Endometrial microvascular endothelial cells (primary cell): Measurements from ENCODE around the gene DDX46. TPM values are rescaled to one million over a fixed set of nuclear protein-coding genes. Genes with fewer than 3 reads are reported as not detected.
"Not testable (repeated sequence)": the region's sequence is repeated elsewhere in the genome, so short reads cannot be mapped to it uniquely, and the experiment has no call there.

Experiments
- in situ Hi-C: cut with HindIII; loops from 2 replicates; pipeline ENCODE4 v1.10.0; 2017; ENCODE audit warnings: low sequenced_read_pairs, low pct_unique_long_range_greater_than_20kb; ENCODE audit errors: inconsistent ontology term
- total RNA-seq: library from RNA; depleted of rRNA; stranded (reverse); fragments of >200 nt; gene quantifications from one replicate; pipeline ENCODE4 v1.2.3, GENCODE V29; 2015; ENCODE audit errors: inconsistent ontology term

Gene DDX46, protein sequence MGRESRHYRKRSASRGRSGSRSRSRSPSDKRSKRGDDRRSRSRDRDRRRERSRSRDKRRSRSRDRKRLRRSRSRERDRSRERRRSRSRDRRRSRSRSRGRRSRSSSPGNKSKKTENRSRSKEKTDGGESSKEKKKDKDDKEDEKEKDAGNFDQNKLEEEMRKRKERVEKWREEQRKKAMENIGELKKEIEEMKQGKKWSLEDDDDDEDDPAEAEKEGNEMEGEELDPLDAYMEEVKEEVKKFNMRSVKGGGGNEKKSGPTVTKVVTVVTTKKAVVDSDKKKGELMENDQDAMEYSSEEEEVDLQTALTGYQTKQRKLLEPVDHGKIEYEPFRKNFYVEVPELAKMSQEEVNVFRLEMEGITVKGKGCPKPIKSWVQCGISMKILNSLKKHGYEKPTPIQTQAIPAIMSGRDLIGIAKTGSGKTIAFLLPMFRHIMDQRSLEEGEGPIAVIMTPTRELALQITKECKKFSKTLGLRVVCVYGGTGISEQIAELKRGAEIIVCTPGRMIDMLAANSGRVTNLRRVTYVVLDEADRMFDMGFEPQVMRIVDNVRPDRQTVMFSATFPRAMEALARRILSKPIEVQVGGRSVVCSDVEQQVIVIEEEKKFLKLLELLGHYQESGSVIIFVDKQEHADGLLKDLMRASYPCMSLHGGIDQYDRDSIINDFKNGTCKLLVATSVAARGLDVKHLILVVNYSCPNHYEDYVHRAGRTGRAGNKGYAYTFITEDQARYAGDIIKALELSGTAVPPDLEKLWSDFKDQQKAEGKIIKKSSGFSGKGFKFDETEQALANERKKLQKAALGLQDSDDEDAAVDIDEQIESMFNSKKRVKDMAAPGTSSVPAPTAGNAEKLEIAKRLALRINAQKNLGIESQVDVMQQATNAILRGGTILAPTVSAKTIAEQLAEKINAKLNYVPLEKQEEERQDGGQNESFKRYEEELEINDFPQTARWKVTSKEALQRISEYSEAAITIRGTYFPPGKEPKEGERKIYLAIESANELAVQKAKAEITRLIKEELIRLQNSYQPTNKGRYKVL
- total RNA-seq, result 26.3 TPM

DNA sequence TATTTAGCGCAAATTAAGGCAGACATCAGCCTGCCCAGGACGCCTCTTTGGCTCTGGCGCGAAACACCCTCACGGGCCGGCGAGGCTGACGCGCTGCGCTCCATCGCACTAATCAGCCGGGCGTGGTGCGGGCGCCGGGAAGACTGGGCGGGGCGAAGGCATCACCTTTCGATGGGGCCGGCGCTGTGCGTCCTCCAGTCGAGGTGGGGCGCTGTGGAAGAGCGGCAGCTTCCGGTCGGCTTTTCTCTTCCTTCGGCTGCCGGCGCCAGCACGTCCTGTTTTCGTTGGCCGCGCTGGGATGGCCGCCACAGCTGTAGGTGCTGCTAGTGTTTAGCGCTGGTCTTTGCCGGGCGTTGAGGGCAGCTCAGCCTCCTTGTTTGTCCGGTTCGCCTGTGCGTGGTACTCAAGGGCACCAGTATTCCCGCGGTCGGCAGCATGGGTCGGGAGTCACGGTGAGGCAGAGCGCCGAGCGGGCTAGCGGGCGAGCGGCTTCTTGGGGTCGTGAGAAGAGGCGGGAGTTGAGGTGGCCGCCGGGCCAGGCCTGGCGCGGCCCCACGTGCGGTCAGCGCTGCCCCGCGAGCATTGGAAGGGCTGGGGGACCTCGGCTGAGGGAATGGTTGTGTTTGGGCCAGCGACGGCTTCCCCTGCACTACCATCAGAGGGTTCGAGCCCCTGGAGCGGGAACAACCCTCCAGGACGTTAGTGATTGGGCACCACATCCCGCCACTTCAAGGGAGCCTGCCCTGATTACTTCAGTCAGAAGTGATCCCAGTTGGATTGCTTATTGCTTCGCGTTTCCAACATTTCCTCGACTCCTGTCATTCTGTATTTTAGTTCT, at the start of gene DDX46:
Gene DDX46 (plus strand): TSS at position 276 of the 838 bp plus-strand sequence. CDS start 160 bp downstream, at position 436.
- in situ Hi-C loops, result loop anchor here (25.0 kb wide), 1 partner anchor 104 kb away; the partner anchor contains the start of gene TXNDC15

DNA sequence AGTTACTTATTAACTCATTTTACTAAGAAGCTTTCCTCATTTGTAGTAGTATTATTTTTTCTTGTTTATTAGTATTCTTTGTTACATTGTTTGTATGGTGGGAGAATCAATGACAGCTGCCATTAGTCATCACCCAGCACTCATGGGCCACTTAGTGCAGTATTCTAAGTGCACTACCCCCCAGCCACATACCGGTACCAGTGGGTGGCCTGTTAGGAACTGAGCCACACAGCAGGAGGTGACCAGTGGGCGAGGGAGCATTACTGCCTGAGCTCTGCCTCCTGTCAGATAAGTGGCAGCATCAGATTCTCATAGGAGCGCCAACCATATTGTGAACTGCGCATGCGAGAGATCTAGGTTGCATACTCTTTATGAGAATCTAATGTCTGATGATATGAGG, 44.5 kb upstream of the DDX46 start:
- in situ Hi-C loops, result no loop called here

DNA sequence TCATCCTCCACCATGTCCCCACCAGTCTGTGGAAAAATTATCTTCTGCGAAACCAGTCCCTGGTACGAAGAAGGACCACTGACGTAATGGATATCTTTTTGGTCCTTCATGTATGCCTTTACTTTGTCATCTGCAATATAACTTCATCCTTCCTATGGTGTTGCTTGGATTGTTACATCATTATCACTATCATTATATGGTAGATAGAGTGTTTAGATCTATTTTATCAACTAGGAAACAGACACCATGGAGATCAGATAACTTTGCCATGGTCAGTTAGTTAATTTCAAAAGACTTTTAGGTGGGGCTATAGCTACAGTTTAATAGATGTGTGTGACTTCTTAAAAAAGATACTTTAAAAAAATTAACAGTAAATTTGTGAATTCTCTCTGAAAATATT, 44.0 kb upstream of the DDX46 start:
- in situ Hi-C loops, result no loop called here

DNA sequence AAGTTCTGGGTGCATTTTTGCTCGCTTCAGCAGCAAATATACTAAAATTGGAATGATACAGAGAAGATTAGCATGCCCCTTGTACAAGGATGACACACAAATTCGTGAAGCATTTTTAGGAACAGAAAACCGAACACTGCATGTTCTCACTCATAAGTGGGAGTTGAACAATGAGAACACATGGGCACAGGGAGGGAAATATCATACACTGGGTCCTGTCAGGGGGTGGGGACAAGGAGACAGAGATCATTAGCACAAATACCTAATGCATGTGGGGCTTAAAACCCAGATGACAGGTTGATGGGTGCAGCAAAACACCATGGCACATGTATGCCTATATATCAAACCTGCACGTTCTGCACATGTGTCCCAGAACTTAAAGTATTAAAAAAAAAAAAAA, 43.1 kb upstream of the DDX46 start:
- in situ Hi-C loops, result not testable (repeated sequence)

DNA sequence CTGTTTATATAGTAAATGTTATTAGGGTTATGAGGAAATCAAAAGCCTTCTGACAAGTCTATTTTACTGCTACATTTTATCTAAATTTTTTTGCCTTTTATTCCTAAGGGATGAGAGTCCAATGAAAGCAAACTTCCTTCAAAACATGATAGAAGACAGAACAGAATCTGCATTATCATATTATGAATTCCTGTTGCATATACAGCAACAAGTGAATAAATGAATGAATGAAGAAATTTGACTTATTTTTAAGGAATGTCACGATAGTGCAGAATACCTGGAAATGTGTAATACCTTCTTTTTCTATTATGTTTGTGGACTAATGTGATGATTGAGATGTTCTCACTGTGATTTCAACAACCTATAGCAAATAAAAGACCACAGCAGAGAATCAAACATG, 33.7 kb upstream of the DDX46 start:
- in situ Hi-C loops, result no loop called here

DNA sequence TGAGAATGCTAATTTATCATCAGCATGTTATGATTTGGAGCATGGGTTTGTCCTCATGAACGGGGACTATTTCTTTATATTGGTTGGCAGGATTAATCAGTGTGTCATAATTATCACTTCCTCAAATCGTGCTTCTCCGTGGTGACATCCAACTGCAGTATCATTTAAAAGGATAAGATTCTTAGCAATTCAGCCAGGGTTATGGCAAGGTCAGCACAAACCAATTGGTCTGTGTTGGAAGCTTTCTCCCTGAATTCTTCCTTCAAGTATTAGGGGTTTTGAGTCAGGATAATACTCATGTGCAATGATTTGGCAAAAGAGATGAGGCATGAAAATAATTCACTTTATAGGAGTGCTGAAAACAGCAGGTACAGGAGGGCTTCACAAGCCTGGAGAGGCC, 25.8 kb upstream of the DDX46 start:
- in situ Hi-C loops, result no loop called here

DNA sequence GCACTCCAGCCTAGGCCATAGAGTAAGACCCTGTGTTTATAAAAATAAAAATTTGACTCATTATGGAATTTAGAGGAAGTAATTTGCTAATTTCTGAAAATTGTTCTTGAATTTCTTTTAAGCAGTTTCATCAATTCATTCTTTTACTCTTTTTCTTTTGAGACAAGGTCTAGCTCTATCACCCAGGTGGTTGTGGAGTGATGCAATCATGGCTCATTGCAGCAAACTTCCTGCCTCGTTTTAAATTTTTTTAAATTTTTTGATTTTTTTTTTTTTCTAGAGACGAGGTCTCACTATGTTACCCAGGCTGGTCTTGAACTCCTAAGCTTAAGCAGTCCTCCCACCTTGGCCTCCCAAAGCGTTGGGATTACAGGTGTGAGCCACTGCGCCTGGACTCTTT, 23.3 kb upstream of the DDX46 start:
- in situ Hi-C loops, result no loop called here

DNA sequence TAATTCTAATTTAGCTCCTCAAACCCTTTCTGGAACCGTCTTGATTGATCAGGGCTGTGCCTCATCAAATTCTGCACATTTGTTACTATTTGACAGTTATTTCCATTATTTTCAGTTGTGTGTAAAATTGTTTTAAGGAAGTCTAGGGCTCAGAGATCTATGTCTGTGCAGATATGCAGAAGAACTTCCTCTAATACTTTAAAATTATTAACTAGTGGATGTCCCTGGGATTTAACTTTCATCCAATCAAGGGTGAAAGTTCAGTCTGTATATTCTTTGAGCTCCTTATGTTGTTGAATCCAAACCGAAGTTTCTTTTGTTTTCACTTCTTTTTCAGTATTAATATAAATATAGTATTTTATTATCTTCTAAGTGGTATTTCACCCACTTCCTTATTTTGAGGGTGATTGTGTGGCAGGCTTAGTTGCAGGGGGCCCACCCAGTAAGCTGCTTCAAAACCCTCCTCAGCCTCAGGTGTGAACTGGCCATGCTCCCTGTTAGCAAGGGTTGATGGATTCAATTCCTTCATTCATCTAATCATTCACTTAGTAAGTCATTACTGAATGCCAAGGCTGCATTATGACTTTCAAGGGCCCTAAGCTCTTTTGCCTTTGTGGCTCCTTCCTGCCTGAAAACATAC, 22.3 kb upstream of the DDX46 start:
- in situ Hi-C loops, result no loop called here

DNA sequence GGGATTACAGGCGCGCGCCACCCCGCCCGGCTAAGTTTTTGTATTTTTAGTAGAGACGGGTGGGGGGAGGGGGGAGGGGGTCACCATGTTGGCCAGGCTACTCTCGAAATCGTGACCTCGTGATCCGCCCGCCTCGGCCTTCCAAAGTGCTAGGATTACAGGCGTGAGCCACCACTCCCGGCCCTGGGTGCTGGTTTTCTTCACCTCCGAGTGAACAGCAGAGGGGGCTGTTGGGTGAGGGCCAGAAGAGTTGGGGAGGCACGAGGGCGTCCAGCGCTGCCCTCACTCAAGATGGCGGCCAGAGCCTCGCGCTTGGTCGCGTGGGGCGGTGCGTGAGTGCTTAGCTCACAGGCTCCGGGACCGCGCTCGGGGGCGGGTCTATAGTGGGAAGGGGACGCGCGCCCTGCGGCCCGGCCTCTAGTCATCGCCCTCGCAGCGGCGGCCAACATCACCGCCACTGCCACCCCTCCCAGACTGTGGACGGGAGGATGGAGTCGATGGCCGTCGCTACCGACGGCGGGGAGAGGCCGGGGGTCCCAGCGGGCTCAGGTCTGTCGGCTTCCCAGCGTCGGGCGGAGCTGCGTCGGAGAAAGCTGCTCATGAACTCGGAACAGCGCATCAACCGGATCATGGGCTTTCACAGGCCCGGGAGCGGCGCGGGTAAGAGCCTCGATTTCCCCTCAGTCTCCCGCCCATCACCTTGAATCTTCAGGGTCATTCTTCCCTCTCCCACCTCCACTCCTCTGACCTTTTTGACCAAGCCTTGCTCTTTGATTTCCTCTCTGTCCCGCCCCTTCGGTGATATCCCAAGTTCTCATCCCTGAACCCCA, 20.2 kb upstream of the DDX46 start, which contains the start of gene CAMLG:
Gene CAMLG (plus strand): TSS at position 416 of the 830 bp plus-strand sequence. CDS start 73 bp downstream, at position 489.
- in situ Hi-C loops, result no loop called here

DNA sequence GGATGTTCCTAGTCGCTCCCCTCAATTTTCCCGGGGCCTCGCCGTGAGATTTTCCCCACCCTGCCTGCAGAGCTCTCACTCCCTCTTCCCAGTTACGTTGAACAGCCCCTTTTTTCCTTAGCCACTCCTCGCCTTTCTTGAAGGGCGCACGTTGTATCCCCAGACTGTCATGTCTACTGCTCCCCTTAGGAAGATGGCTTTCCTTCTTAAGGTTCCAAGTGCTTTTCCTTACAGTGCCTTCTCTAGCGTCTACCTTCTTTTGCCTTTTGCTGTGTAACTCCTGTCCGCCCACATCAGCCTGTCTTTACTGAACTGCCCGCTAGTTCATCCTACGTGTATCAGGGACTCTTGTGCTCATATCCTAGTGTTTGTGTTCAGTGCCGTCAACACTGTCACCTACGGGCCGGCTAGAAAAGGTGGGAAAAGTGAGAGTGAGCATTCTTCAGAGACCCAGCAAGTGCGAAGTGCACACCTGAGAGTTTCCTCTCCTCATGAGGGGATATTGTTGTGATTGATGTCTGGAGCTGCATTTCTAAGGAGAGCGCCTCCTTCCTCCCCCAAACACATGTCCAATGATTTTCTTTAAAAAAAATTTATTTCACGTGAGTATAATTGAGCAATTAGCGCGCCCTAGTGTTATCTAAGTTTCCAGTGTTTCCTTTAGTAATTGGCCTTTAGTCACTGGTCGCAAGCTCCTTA, 19.5 kb upstream of the DDX46 start:
- in situ Hi-C loops, result no loop called here

DNA sequence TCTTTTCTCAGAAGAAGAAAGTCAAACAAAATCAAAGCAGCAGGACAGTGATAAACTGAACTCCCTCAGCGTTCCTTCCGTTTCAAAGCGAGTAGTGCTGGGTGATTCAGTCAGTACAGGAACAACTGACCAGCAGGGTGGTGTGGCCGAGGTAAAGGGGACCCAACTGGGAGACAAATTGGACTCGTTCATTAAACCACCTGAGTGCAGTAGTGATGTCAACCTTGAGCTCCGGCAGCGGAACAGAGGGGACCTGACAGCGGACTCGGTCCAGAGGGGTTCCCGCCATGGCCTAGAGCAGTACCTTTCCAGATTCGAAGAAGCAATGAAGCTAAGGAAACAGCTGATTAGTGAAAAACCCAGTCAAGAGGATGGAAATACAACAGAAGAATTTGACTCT, 17.5 kb upstream of the DDX46 start:
- in situ Hi-C loops, result no loop called here

DNA sequence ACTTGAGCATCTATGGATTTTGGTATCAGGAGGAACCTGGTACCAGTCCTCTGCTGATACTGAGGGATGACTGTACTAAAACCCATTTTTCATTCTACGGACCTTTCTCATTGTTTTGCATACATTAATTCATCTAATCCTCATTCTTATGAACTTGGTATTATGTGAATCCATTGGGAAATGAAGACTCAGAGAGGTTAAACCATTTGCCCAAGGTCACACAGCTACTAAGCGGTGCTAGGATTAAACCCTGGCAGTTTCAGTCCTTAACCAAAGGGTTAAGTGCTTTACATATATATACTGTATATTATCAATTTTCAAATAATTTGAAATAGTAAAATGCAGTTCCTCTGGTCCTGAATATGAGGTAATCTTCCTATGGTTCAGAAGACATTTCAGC, 16.4 kb upstream of the DDX46 start:
- in situ Hi-C loops, result no loop called here

DNA sequence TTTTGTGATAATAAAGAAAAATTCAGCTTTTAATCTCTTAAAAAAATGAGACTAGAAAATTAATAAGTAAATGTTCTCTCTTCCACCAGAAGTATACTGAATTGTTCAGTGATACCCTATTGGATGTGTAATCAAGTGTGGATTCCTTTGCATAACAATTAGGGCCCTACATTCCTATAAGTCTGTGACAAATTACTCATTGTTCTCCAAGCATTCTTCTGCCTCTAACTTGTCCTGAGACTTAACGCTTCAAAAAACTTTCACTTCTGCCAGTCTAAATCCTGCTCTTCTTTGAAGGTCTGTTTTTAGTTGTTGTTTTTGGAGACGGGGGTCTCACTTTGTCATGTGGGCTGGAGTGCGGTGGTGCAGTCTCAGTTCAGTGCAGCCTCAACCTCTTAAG, 9.2 kb upstream of the DDX46 start:
- in situ Hi-C loops, result no loop called here

DNA sequence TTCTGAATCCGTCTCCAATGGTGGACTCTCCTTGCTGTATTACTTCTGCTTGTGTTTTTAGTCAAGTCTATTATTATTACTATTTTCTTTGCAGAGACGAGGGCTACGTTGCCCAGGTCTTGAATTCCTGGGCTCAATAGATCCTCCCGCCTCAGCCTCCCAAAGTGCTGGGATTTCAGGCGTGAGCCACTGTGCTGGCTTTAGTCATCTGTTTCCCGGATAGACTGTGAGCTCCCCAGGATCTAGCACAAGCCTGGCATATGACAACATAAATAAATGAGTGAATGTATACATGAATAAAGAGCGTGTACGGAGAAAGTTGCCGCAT, 439 bp upstream of the DDX46 start:
- in situ Hi-C loops, result loop anchor here (25.0 kb wide), 1 partner anchor 104 kb away; the partner anchor contains the start of gene TXNDC15

DNA sequence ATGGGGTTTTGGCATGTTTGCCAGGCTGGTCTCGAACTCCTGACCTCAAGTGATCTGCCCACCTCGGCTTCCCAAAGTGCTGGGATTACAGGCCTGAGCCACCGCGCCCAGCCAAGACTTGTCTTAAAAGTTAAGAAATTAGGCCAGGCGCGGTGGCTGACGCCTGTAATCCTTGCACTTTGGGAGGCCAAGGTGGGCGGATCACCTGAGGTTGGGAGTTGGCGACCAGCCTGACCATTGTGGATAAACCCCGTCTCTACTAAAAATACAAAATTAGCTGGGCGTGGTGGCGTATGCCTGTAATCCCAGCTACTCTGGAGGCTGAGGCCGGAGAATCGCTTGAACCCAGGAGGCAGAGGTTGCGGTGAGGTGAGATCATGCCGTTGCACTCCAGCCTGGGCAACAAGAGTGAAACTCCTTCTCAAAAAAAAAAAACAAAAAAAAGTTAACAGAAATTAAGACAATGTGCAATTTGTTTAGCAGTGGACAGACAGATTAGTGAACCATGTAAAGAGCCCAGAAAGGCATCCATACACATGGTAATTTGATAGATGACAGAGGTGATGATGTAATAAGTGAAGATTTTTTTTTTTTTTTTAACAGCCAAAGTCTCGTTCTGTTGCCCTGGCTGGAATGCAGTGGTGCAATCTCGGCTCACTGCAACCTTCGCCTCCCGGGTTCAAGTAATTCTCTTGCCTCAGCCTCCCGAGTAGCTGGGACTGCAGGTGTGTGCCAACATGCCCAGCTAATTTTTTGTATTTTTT, 9.1 kb downstream of the DDX46 start:
- in situ Hi-C loops, result loop anchor here (25.0 kb wide), 1 partner anchor 95 kb away; the partner anchor contains the start of gene TXNDC15

DNA sequence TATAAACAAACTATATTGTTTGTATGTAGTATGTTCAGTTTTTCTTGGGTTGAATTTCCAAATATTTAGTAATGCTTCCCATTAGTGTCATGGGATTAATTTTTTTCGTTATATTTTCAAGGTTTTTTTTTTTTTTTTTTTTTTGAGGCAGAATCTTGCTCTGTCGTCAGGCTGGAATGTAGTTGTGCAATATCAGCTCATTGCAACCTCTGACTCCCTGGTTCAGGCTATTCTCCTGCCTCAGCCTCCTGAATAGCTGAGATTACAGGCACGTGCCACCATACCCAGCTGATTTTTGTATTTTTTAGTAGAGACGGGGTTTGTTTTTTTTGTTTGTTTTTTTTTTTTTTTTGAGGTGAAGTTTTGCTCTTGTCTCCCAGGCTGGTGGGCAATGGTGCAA, 10.6 kb downstream of the DDX46 start:
- in situ Hi-C loops, result loop anchor here (25.0 kb wide), 1 partner anchor 93 kb away; the partner anchor contains the start of gene TXNDC15
